AG04450 (cell line): ENCODE data around the gene RFX2. TPM values are rescaled to one million over a fixed set of nuclear protein-coding genes. Genes with fewer than 3 reads are reported as not detected.

ENCODE experiments used
- CTCF ChIA-PET: fragments of 300-600, 350-600 bp; formaldehyde crosslinking; extraction: SDS; loops from one replicate; lab custom pipeline; 2022; ENCODE audit warnings: antibody characterized with exemption, inconsistent platforms; lab: Charles Lee
- POLR2A ChIA-PET: fragments of 350-600 bp; formaldehyde crosslinking; extraction: SDS; loops from one replicate; lab custom pipeline; 2021; ENCODE audit warnings: antibody characterized with exemption, inconsistent platforms; lab: Yijun Ruan, JAX
- DNase-seq: peaks from one replicate; pipeline ENCODE4 v3.0.0-alpha.2; 2011; ENCODE audit warnings: low read depth, low spot score
- H3K27ac ChIP-seq: one replicate; pipeline ENCODE4 v1.5.1; 2012; ENCODE audit warnings: low read depth, low read length, control low read depth
- H3K27me3 ChIP-seq: one replicate; pipeline ENCODE4 v1.6.0; 2012; ENCODE audit warnings: low read length; ENCODE audit not compliant: control insufficient read depth, insufficient read depth
- H3K4me3 ChIP-seq: 2 replicates; pipeline ENCODE4 v1.5.1; 2011; ENCODE audit warnings: mild to moderate bottlenecking, low read depth, low read length, control low read depth
- H3K9me3 ChIP-seq: 2 replicates; pipeline ENCODE4 v1.5.1; 2012; ENCODE audit warnings: low read length; ENCODE audit not compliant: control insufficient read depth, insufficient read depth
- polyA plus RNA-seq: library from polyadenylated mRNA; depleted of rRNA; stranded (reverse); fragments of >200 nt; gene quantifications from 2 replicates; pipeline ENCODE4 v1.2.3, GENCODE V29; 2011
- TF ChIP-seq, protein P1 (sequence below): IDR thresholded peaks from 2 replicates; pipeline ENCODE4 v1.5.1; 2011; ENCODE audit warnings: low read depth, low read length, control low read depth, inconsistent platforms

The RFX2 gene
- polyA plus RNA-seq, 1 experiment = 2.9 TPM

DNA sequence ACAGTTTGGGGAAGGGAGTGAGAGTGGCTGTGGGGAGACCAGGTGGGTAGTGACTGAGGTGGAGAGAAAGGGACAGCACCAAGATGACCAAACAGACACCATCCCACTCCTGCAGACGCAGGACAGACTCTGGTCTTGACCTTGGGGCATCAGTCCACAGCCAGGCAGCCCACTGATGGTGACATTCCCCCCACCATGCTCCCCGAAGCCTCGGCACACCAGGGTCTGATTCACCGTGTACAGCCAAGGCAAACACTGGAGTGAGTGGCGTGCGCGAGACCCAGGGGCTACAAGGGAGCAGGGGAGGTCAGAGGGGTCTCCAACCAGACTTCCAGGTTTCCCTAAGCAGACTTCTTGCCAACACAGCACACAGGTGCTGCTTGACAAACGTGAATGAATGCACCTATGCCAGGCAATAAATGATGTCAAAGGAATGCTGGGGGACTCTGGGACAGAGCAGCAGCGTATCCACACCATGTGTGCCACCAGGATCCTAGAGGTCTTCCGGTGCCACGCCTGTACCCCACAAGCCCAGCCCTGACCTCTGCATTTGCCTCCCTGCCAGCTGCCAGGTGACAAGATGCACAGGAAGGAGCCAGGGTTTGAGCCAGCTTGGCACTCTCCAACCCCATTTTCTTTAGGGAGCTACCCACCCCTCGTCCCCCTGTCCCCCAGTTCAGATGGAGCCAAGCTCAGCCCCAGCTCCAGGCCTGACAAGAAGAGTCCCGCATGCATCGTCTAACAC, 150.9 kb downstream of the RFX2 start:
- ChIA-PET CTCF (interaction anchor here (1.2 kb wide), 1 partner anchor 155 kb away, joined by 5 read pairs; no protein-coding TSS in a partner anchor), POLR2A (interaction anchor here (1.3 kb wide), 1 partner anchor 56 kb away, joined by 4 read pairs; the partner anchor contains the start of gene NDUFA11)
- TF ChIP-seq, protein P1, sequence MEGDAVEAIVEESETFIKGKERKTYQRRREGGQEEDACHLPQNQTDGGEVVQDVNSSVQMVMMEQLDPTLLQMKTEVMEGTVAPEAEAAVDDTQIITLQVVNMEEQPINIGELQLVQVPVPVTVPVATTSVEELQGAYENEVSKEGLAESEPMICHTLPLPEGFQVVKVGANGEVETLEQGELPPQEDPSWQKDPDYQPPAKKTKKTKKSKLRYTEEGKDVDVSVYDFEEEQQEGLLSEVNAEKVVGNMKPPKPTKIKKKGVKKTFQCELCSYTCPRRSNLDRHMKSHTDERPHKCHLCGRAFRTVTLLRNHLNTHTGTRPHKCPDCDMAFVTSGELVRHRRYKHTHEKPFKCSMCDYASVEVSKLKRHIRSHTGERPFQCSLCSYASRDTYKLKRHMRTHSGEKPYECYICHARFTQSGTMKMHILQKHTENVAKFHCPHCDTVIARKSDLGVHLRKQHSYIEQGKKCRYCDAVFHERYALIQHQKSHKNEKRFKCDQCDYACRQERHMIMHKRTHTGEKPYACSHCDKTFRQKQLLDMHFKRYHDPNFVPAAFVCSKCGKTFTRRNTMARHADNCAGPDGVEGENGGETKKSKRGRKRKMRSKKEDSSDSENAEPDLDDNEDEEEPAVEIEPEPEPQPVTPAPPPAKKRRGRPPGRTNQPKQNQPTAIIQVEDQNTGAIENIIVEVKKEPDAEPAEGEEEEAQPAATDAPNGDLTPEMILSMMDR = no peak
- H3K27me3 ChIP-seq = no peaks in the 10 kb centered on the region
- no peak overlapping the region for H3K27ac ChIP-seq
- no peaks in the 10 kb centered on the region for H3K9me3 ChIP-seq
- H3K4me3 ChIP-seq = no peak overlapping the region
- no peak for DNase-seq

DNA sequence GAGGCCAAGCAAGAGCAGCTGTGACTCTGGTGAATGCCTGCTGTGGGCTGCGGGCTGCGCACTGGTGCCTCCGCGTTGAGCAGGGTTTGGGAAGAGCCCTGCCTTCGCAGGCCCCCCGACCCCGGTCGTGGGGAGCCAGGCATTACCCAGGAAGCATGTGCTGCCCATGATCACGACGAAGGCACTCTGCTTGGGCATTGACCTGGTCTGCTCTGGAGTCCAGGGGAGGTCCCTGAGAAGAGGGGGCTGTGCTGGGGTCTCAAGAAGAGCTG, 151.5 kb downstream of the RFX2 start:
- Histone ChIP-seq H3K27me3 (no peaks in the 10 kb centered on the region), H3K27ac (no peak overlapping the region), H3K9me3 (no peaks in the 10 kb centered on the region), H3K4me3 (no peak overlapping the region)
- DNase-seq = no peak
- CTCF ChIA-PET = interaction anchor here (12.8 kb wide), 1 partner anchor 8 kb away, joined by 72 read pairs; no protein-coding TSS in a partner anchor
- TF ChIP-seq, protein P1 = no peak
- POLR2A ChIA-PET = no interaction called here

DNA sequence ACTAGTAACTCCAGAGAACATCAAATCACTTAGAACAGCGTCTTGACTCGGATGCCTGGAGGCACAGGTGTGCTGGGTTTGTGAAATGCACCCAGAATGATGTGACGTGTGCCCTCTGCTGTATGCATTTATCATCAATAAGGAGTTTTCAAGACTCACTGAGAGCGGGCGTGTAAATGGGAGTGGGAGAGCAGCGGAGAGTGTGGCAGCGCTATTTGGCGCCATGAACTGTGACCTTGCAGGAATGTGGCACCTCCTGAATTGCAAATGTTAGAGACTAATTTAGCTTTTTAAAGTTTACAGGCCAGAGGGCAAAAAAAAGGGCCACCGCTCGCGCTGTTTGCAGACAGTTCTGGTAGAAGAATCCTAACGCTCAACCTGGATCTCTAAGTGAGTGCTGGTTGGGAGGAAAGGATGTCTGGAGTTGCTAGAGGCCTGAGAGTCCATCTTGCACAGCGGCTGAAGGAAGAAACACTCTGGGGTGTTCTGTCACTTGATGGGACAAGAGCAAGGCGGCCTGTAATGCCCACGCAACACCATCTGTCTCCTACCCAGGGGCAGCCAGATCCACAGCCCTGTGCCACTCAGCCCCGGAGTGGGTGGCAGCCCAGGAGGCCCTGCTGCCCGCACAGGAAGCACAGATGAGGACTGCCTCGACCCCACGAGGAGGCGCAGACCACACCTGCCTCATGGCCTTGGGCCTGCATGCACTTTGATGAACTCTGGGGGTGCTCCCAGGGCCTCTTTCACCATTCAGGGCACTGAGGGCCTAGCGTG, 152.0 kb downstream of the RFX2 start:
- Histone ChIP-seq H3K27ac (no peak overlapping the region), H3K9me3 (no peaks in the 10 kb centered on the region), H3K27me3 (no peaks in the 10 kb centered on the region), H3K4me3 (no peak overlapping the region)
- TF ChIP-seq, protein P1 = no peak
- POLR2A ChIA-PET = no interaction called here
- DNase-seq = no peak
- CTCF ChIA-PET = interaction anchor here (12.8 kb wide), 1 partner anchor 9 kb away, joined by 72 read pairs; no protein-coding TSS in a partner anchor

DNA sequence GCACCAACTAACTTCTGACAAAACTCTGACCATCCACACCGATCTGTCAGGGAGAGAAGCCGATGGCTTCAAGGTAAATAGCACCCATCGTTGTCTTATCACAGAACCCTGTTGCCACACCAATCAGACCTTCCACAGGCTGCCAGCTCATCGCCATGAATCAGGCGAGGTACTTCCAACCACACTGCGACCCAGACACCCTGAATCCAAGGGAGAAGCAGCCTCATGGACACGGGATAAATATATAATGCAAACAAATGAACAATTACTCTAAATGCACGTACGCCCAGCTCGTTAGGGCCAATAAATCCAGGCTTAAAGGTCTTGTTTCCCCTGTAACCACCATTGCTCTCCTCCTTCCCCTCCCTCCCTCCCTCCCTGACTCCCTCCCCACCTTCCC, 153.1 kb downstream of the RFX2 start:
- ChIA-PET POLR2A (interaction anchor here (1.1 kb wide), 1 partner anchor 53 kb away, joined by 3 read pairs; no protein-coding TSS in a partner anchor), CTCF (interaction anchor here (2.0 to 12.8 kb wide), 2 partner anchors 10 to 153 kb away, joined by 14 to 72 read pairs; partner anchors contain the start of gene NRTN)
- no peak overlapping the region for H3K27ac ChIP-seq
- no peaks in the 10 kb centered on the region for H3K9me3 ChIP-seq
- H3K4me3 ChIP-seq = no peak overlapping the region
- H3K27me3 ChIP-seq = no peaks in the 10 kb centered on the region
- DNase-seq = no peak
- TF ChIP-seq, protein P1 = no peak
